HepG2 (cell line): ENCODE results near the gene DNALI1. TPM values are rescaled to one million over a fixed set of nuclear protein-coding genes. Genes with fewer than 3 reads are reported as not detected.
A peak's percentile ranks its signal among the peaks of the same experiment; 100 is the strongest.

Experiments used
- ARID2 ChIP-seq: sonication (generic); formaldehyde crosslinking; IDR thresholded peaks from 2 replicates; pipeline ENCODE4 v1.8.1; 2022; ENCODE audit warnings: mild to moderate bottlenecking, missing genetic modification reagents, borderline replicate concordance
- CREB1 ChIP-seq, 2 experiments: fragments of 450-650 bp in 1 of 2; IDR thresholded peaks; 2 replicates each; pipeline ENCODE4 v1.6.1; 2016 to 2017; ENCODE audit warnings: control low read depth in 1 of 2, mild to moderate bottlenecking in 1 of 2, missing compliant biosample characterization in 1 of 2, missing genetic modification characterization in 1 of 2
- FOSL1 ChIP-seq: sonication (generic); formaldehyde crosslinking; IDR thresholded peaks from 2 replicates; pipeline ENCODE4 v1.9.0; 2021; ENCODE audit warnings: missing genetic modification reagents, borderline replicate concordance
- GABPB1 ChIP-seq: IDR thresholded peaks from 2 replicates; pipeline ENCODE4 v1.6.1; 2016; ENCODE audit warnings: mild to moderate bottlenecking, missing genetic modification reagents, moderate library complexity, missing compliant biosample characterization
- HDAC1 ChIP-seq: sonication (generic); formaldehyde crosslinking; IDR thresholded peaks from 2 replicates; pipeline ENCODE4 v1.5.1; 2020; ENCODE audit warnings: mild to moderate bottlenecking, missing genetic modification reagents
- HOMEZ ChIP-seq: IDR thresholded peaks from 2 replicates; pipeline ENCODE4 v1.6.1; 2016; ENCODE audit warnings: low read depth
- KDM3A ChIP-seq: IDR thresholded peaks from 2 replicates; pipeline ENCODE4 v1.6.1; 2018; ENCODE audit warnings: low read depth, missing compliant biosample characterization
- KDM5A ChIP-seq: fragments of 200-600 bp; sonication (generic); IDR thresholded peaks from 2 replicates; pipeline ENCODE4 v1.7.0; 2018; ENCODE audit warnings: antibody characterized with exemption, mild to moderate bottlenecking, low read length, borderline replicate concordance
- KLF9 ChIP-seq: IDR thresholded peaks from 2 replicates; pipeline ENCODE4 v1.6.1; 2016; ENCODE audit warnings: low read depth
- SMAD1 ChIP-seq: sonication (generic); formaldehyde crosslinking; IDR thresholded peaks from 2 replicates; pipeline ENCODE4 v1.4.0; 2020; ENCODE audit warnings: missing genetic modification reagents, low read depth, mild to moderate bottlenecking, borderline replicate concordance
- SP4 ChIP-seq: sonication (generic); formaldehyde crosslinking; IDR thresholded peaks from 2 replicates; pipeline ENCODE4 v1.8.1; 2023; ENCODE audit warnings: mild to moderate bottlenecking, missing genetic modification reagents
- TARDBP ChIP-seq: sonication (generic); formaldehyde crosslinking; IDR thresholded peaks from 2 replicates; pipeline ENCODE4 v1.8.0; 2022; ENCODE audit warnings: mild to moderate bottlenecking, missing genetic modification reagents
- TCF7L2 ChIP-seq: IDR thresholded peaks from 2 replicates; pipeline ENCODE4 v1.6.1; 2011; ENCODE audit warnings: mild to moderate bottlenecking, low read depth, low read length, moderate library complexity
- TOE1 ChIP-seq: sonication (generic); formaldehyde crosslinking; IDR thresholded peaks from 2 replicates; pipeline ENCODE4 v1.4.0; 2020; ENCODE audit warnings: mild to moderate bottlenecking, missing genetic modification reagents
- ZBTB44 ChIP-seq: sonication (generic); formaldehyde crosslinking; IDR thresholded peaks from 2 replicates; pipeline ENCODE4 v1.4.0; 2020; ENCODE audit warnings: missing genetic modification reagents
- ZKSCAN1 ChIP-seq: fragments of 150-350 bp; IDR thresholded peaks from 2 replicates; pipeline ENCODE4 v1.6.1; 2014; ENCODE audit warnings: low read length
- ZNF331 ChIP-seq: sonication (generic); formaldehyde crosslinking; IDR thresholded peaks from 2 replicates; pipeline ENCODE4 v1.4.0; 2020; ENCODE audit warnings: missing genetic modification reagents
- ZNF446 ChIP-seq: sonication (generic); formaldehyde crosslinking; IDR thresholded peaks from 2 replicates; pipeline ENCODE4 v1.5.0; 2020; ENCODE audit warnings: mild to moderate bottlenecking, missing genetic modification reagents
- ZNF709 ChIP-seq: sonication (generic); formaldehyde crosslinking; IDR thresholded peaks from 2 replicates; pipeline ENCODE4 v1.5.0; 2020; ENCODE audit warnings: mild to moderate bottlenecking, missing genetic modification reagents
- ZNF747 ChIP-seq: sonication (generic); formaldehyde crosslinking; IDR thresholded peaks from 2 replicates; pipeline ENCODE4 v1.8.1; 2023; ENCODE audit warnings: missing genetic modification reagents, mild to moderate bottlenecking, borderline replicate concordance
- ZNF788 ChIP-seq: sonication (generic); formaldehyde crosslinking; IDR thresholded peaks from 2 replicates; pipeline ENCODE4 v1.5.0; 2020; ENCODE audit warnings: mild to moderate bottlenecking, missing genetic modification reagents, borderline replicate concordance
- ZNF790 ChIP-seq: sonication (generic); formaldehyde crosslinking; IDR thresholded peaks from 2 replicates; pipeline ENCODE4 v1.8.0; 2022; ENCODE audit warnings: missing genetic modification reagents, mild to moderate bottlenecking, borderline replicate concordance
- ZSCAN5A ChIP-seq: sonication (generic); formaldehyde crosslinking; IDR thresholded peaks from 2 replicates; pipeline ENCODE4 v1.8.0; 2022; ENCODE audit warnings: mild to moderate bottlenecking, missing genetic modification reagents, borderline replicate concordance
- polyA plus RNA-seq, 8 experiments: library from polyadenylated mRNA; depleted of rRNA in 3 of 8; stranded (reverse) in 7 of 8; unstranded in 1 of 8; fragments of >200 nt; fragmentation: Illumina TruSeq in 4 of 8; extraction: Trizol in 4 of 8; gene quantifications; 2 replicates each; pipeline versions ENCODE4 v1.2.1 to v1.2.3, GENCODE V29; 2011 to 2016; ENCODE audit warnings: low read depth in 4 of 8, missing spikeins in 1 of 8, mixed read lengths in 1 of 8; ENCODE audit not compliant: insufficient read depth in 1 of 8
- total RNA-seq, 5 experiments: library from RNA; depleted of rRNA; stranded (reverse); fragments of >200 nt; fragmentation: Illumina TruSeq; extraction: Trizol; gene quantifications; 2 replicates each; pipeline ENCODE4 v1.2.3, GENCODE V29; 2016; ENCODE audit warnings: low read depth in 1 of 5
- TF ChIP-seq, protein P1 (sequence below): sonication (generic); formaldehyde crosslinking; IDR thresholded peaks from 2 replicates; pipeline ENCODE4 v1.8.1; 2023; ENCODE audit warnings: mild to moderate bottlenecking, missing genetic modification reagents

Gene DNALI1
- total and polyA plus RNA-seq, 2 of the 13 experiments (the other 11 are each of a cell fraction or from before 2014, with no cell fraction given) = 0.42 to 0.70 TPM

GRCh38 chr1:37515185-37516034, 41.3 kb upstream of the DNALI1 start (continued):
- peak; percentile 77; the same call in 1 of the 2 replicates for TF ChIP-seq ARID2
- no peak for TF ChIP-seq SMAD1 (CRISPR knock-in tag)
- TF ChIP-seq SP4 (CRISPR knock-in tag) = no peak
- no peak for TF ChIP-seq ZNF747 (CRISPR knock-in tag)
- 0 out of 2 replicates have a peak, but pooled peaks have one; percentile 4 for TF ChIP-seq HDAC1 (CRISPR knock-in tag)
- 0 out of 2 replicates have a peak, but pooled peaks have one; percentile 13 for TF ChIP-seq ZKSCAN1
- TF ChIP-seq, protein P1, sequence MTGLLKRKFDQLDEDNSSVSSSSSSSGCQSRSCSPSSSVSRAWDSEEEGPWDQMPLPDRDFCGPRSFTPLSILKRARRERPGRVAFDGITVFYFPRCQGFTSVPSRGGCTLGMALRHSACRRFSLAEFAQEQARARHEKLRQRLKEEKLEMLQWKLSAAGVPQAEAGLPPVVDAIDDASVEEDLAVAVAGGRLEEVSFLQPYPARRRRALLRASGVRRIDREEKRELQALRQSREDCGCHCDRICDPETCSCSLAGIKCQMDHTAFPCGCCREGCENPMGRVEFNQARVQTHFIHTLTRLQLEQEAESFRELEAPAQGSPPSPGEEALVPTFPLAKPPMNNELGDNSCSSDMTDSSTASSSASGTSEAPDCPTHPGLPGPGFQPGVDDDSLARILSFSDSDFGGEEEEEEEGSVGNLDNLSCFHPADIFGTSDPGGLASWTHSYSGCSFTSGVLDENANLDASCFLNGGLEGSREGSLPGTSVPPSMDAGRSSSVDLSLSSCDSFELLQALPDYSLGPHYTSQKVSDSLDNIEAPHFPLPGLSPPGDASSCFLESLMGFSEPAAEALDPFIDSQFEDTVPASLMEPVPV (CRISPR knock-in tag) = 0 out of 2 replicates have a peak, but pooled peaks have one; percentile 5
- no peak for TF ChIP-seq KDM5A
- no peak for TF ChIP-seq CREB1 (IDR thresholded peaks at IDR 0.05)
- peak; percentile 70 for TF ChIP-seq CREB1 (CRISPR knock-in tag; IDR thresholded peaks at IDR 0.05)
- no peak for TF ChIP-seq GABPB1 (CRISPR knock-in tag)
- no peak for TF ChIP-seq TARDBP
- no peak for TF ChIP-seq TCF7L2
- TF ChIP-seq KLF9 (CRISPR knock-in tag) = no peak
- peak; percentile 51; the same call in 1 of the 2 replicates for TF ChIP-seq ZNF790 (CRISPR knock-in tag)
- 0 out of 2 replicates have a peak, but pooled peaks have one; percentile 6 for TF ChIP-seq ZNF446 (CRISPR knock-in tag)
- no peak for TF ChIP-seq FOSL1
- TF ChIP-seq HOMEZ (CRISPR knock-in tag) = no peak
- 0 out of 2 replicates have a peak, but pooled peaks have one; percentile 23 for TF ChIP-seq ZNF709 (CRISPR knock-in tag)
- TF ChIP-seq ZSCAN5A (CRISPR knock-in tag) = peak; percentile 30; the same call in 1 of the 2 replicates
- no peak for TF ChIP-seq TOE1 (CRISPR knock-in tag)
- no peak for TF ChIP-seq ZNF788
- TF ChIP-seq ZBTB44 (CRISPR knock-in tag) = no peak
- no peak for TF ChIP-seq KDM3A (CRISPR knock-in tag)
- TF ChIP-seq ZNF331 (CRISPR knock-in tag) = no peak
